Erythroblast (primary cell): ENCODE measurements around the gene HELB.

Source experiments
- GATA1 ChIP-seq: IDR thresholded peaks from 2 replicates; pipeline ENCODE4 v1.6.1; 2011; ENCODE audit warnings: low read depth, mild to moderate bottlenecking, control low read depth, low read length, moderate library complexity
- POLR2A ChIP-seq: IDR thresholded peaks from 2 replicates; pipeline ENCODE4 v1.6.1; 2011; ENCODE audit warnings: mild to moderate bottlenecking, low read length

DNA sequence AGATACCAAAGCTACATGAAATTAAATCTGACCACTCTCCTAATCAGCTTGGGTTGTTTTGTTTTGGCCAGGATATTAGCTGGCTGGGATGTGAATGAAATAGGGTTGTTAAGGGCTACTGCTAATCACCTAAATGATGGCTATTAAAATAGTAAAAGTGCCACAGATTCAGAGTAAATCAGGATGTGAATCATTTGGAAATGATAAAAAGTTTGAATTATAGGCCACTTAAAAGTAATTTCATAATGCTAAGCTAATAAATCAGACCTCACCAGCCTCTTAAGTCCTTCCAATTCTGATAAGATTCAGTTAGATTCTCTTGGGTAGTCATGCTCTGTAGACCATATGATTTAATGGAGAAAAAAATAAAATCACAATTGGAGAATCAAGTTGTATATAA, 12.0 kb downstream of the HELB start:
- no peak for TF ChIP-seq POLR2A
- no peak for TF ChIP-seq GATA1
